GM23338 (cell line): ENCODE data around the gene PPP2R5B. TPM values are rescaled to one million over a fixed set of nuclear protein-coding genes. Genes with fewer than 3 reads are reported as not detected.

Experiments used
- ATAC-seq: fragments of 200-7000 bp; cut with Tn5 transposase; 3 replicates; pipeline ENCODE4 v1.9.1; 2020
- DNase-seq: peaks from one replicate; pipeline ENCODE4 v3.0.0-alpha.2; 2015; ENCODE audit warnings: low spot score
- H2AFZ ChIP-seq: fragments of 200-600 bp; sonication (generic); 2 replicates; pipeline ENCODE4 v1.8.0; 2016; ENCODE audit warnings: antibody characterized with exemption, mild to moderate bottlenecking, moderate library complexity
- H3F3A ChIP-seq: fragments of 200-600 bp; sonication (generic); replicated peaks from 2 replicates; pipeline ENCODE4 v1.8.0; 2017; ENCODE audit warnings: antibody characterized with exemption, mixed run types, low read depth
- H3K27ac ChIP-seq: fragments of 200-600 bp; sonication (generic); 2 replicates; pipeline ENCODE4 v1.6.1; 2016; ENCODE audit warnings: low read depth
- H3K27me3 ChIP-seq: fragments of 200-600 bp; sonication (generic); 2 replicates; pipeline ENCODE4 v1.8.0; 2016; ENCODE audit warnings: mild to moderate bottlenecking, mixed run types, moderate library complexity; ENCODE audit not compliant: insufficient read depth
- H3K36me3 ChIP-seq: fragments of 200-600 bp; sonication (generic); 2 replicates; pipeline ENCODE4 v1.8.0; 2016; ENCODE audit warnings: mild to moderate bottlenecking; ENCODE audit not compliant: insufficient read depth
- H3K4me1 ChIP-seq: fragments of 200-600 bp; sonication (generic); 2 replicates; pipeline ENCODE4 v1.8.0; 2016; ENCODE audit warnings: mild to moderate bottlenecking, moderate library complexity; ENCODE audit not compliant: insufficient read depth
- H3K4me2 ChIP-seq: fragments of 200-600 bp; sonication (generic); 2 replicates; pipeline ENCODE4 v1.7.1; 2017; ENCODE audit warnings: mixed run types
- H3K4me3 ChIP-seq: fragments of 200-600 bp; sonication (generic); 2 replicates; pipeline ENCODE4 v1.6.1; 2016; ENCODE audit warnings: mixed run types
- H3K79me2 ChIP-seq: fragments of 200-600 bp; sonication (generic); replicated peaks from 2 replicates; pipeline ENCODE4 v1.8.0; 2017; ENCODE audit warnings: mild to moderate bottlenecking; ENCODE audit not compliant: insufficient read depth
- H3K9me2 ChIP-seq: fragments of 200-600 bp; sonication (generic); 2 replicates; pipeline ENCODE4 v1.8.0; 2017; ENCODE audit not compliant: insufficient read depth
- H4K20me1 ChIP-seq: fragments of 200-600 bp; sonication (generic); replicated peaks from 2 replicates; pipeline ENCODE4 v1.8.0; 2017; ENCODE audit warnings: mild to moderate bottlenecking; ENCODE audit not compliant: insufficient read depth
- H3K27ac Mint-ChIP-seq: 2 replicates; pipeline ENCODE4 v1.8.0; 2020; ENCODE audit warnings: inconsistent platforms, mild to moderate bottlenecking, moderate library complexity, mixed read lengths
- H3K27me3 Mint-ChIP-seq: 3 replicates; pipeline ENCODE4 v1.8.0; 2022; ENCODE audit warnings: low read depth, mild to moderate bottlenecking, moderate library complexity, mixed read lengths, inconsistent platforms; ENCODE audit not compliant: insufficient read depth, poor library complexity
- H3K36me3 Mint-ChIP-seq: 3 replicates; pipeline ENCODE4 v1.8.0; 2021; ENCODE audit warnings: low read depth, mild to moderate bottlenecking, inconsistent platforms, moderate library complexity, mixed read lengths
- H3K4me1 Mint-ChIP-seq: 3 replicates; pipeline ENCODE4 v1.8.0; 2020; ENCODE audit warnings: mild to moderate bottlenecking, inconsistent platforms, mixed read lengths
- H3K4me3 Mint-ChIP-seq: 3 replicates; pipeline ENCODE4 v1.8.0; 2021; ENCODE audit warnings: moderate library complexity, mild to moderate bottlenecking, inconsistent platforms, mixed read lengths
- H3K9me3 Mint-ChIP-seq: 3 replicates; pipeline ENCODE4 v1.8.0; 2020; ENCODE audit warnings: moderate library complexity, mild to moderate bottlenecking, inconsistent platforms, mixed read lengths
- CREB1 ChIP-seq: fragments of 250-450 bp; sonication (Bioruptor Pico); IDR thresholded peaks from 2 replicates; pipeline ENCODE4 v1.5.0; 2020; ENCODE audit warnings: low read depth, mild to moderate bottlenecking, moderate library complexity
- JUNB ChIP-seq: IDR thresholded peaks from one replicate; pipeline ENCODE4 v1.6.1; 2016; ENCODE audit warnings: antibody characterized with exemption; ENCODE audit not compliant: unreplicated experiment
- NANOG ChIP-seq: IDR thresholded peaks from 2 replicates; pipeline ENCODE4 v1.6.1; 2016; ENCODE audit warnings: antibody characterized with exemption, borderline replicate concordance
- POLR2AphosphoS5 ChIP-seq: IDR thresholded peaks from 2 replicates; pipeline ENCODE4 v1.6.1; 2016; ENCODE audit warnings: antibody characterized with exemption, low read depth
- REST ChIP-seq: IDR thresholded peaks from one replicate; pipeline ENCODE4 v1.6.1; 2018; ENCODE audit warnings: antibody characterized with exemption; ENCODE audit not compliant: unreplicated experiment
- ZNF114 ChIP-seq: fragments of 250-450 bp; sonication (Bioruptor Pico); IDR thresholded peaks from 2 replicates; pipeline ENCODE4 v1.5.0; 2020; ENCODE audit warnings: mild to moderate bottlenecking, moderate library complexity
- polyA plus RNA-seq: library from polyadenylated mRNA; unstranded; fragments of >200 nt; fragmentation: Nextera tagmentation; extraction: Ambion mirVana; gene quantifications from 2 replicates; pipeline ENCODE4 v1.2.1, GENCODE V29; 2016
- total RNA-seq: library from RNA; depleted of rRNA; stranded (reverse); fragments of >200 nt; shearing (Covaris generic); gene quantifications from 2 replicates; pipeline ENCODE4 v1.2.3, GENCODE V29; 2014
- TF ChIP-seq, protein P1 (sequence below): fragments of 250-450 bp; sonication (Bioruptor Pico); IDR thresholded peaks from 2 replicates; pipeline ENCODE4 v1.5.0; 2020; ENCODE audit warnings: mild to moderate bottlenecking, moderate library complexity

The PPP2R5B gene
- total and polyA plus RNA-seq, 2 experiments from 2014 or later: 2.8 to 5.8 TPM

DNA sequence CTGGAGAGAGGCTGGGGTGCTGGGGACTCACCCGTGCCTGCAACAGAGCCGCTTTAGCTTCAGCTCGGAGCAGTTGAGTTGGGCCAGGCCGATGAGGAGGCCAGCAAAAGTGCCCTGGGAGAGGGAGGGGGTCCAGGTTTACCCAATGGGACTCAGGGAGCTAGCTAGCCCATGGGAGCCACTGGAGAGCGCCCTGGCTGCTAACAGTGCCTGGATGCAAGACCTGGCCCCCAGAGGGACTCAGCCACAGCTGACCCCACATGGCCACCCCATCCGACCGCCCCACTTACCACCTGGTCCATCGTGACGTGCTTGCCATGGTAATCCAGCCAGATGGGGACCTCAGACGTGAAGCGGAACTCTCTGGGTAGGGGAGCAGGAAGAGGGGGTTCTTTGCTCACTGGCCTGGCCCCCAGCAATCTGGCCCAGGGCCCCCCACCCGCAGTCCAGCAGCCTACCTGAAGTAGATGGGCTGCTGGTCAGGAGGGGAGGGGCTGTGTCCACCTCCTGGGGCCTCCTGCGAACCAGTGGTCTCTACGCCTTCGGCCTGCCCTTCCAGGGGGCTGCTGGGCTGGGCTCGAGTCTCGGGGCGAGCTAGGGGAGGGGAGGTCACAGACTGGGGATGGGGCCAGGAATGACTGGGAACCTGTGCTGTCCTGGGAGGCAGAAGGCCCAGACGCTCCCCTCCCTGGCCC is 27.0 kb upstream of the PPP2R5B start:
- no peaks in the 10 kb centered on the region for H3K4me1 ChIP-seq
- no peaks in the 10 kb centered on the region for H3F3A ChIP-seq
- peaks cover 18% of the 10 kb centered on the region for H3K27me3 Mint-ChIP-seq
- H3K27ac Mint-ChIP-seq: no peak overlapping the region
- H3K4me3 Mint-ChIP-seq: no peak overlapping the region
- H3K4me1 Mint-ChIP-seq: peaks cover 5% of the 10 kb centered on the region; the same call in 2 of the 3 replicates
- TF ChIP-seq POLR2AphosphoS5 (no peak), JUNB (no peak), REST (no peak), CREB1 (no peak)
- H3K27me3 ChIP-seq: no peaks in the 10 kb centered on the region
- H3K36me3 Mint-ChIP-seq: no peaks in the 10 kb centered on the region
- H2AFZ ChIP-seq: no peak overlapping the region
- no peaks in the 10 kb centered on the region for H3K36me3 ChIP-seq
- no peaks in the 10 kb centered on the region for H3K79me2 ChIP-seq
- DNase-seq (no peak), ATAC-seq (no peak)
- no peak overlapping the region for H3K4me3 ChIP-seq
- no peak overlapping the region for H3K27ac ChIP-seq
- H4K20me1 ChIP-seq: no peaks in the 10 kb centered on the region
- H3K9me2 ChIP-seq: no peaks in the 10 kb centered on the region
- H3K9me3 Mint-ChIP-seq: no peaks in the 10 kb centered on the region
- no peak overlapping the region for H3K4me2 ChIP-seq

DNA sequence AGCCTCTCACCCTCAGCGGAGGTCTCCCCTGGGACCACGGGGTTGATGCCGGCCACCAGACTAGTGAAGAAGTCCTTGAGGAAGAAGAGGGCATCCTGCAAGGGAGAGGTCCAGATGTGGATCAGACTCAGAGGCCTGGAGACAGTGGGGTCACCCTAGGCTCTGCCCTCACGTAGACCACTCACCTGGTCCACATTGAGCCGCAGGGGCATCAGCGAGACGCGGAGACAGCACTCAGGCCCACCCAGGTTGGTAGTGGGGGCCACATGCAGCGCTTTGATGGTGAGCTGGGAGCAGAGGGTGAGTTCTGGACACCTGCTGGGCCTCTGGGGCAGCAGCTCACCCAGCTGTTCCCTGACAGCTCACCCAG is 26.4 kb upstream of the PPP2R5B start:
- Histone ChIP-seq H3K9me2 (no peaks in the 10 kb centered on the region), H3K27ac (no peak overlapping the region), H3K4me3 (no peak overlapping the region), H4K20me1 (no peaks in the 10 kb centered on the region), H2AFZ (no peak overlapping the region), H3K79me2 (no peaks in the 10 kb centered on the region), H3K27me3 (no peaks in the 10 kb centered on the region), H3F3A (no peaks in the 10 kb centered on the region), H3K4me2 (no peak overlapping the region), H3K36me3 (no peaks in the 10 kb centered on the region), H3K4me1 (no peaks in the 10 kb centered on the region)
- no peak for TF ChIP-seq CREB1
- TF ChIP-seq ZNF114 (CRISPR knock-in tag): no peak
- TF ChIP-seq, protein P1, sequence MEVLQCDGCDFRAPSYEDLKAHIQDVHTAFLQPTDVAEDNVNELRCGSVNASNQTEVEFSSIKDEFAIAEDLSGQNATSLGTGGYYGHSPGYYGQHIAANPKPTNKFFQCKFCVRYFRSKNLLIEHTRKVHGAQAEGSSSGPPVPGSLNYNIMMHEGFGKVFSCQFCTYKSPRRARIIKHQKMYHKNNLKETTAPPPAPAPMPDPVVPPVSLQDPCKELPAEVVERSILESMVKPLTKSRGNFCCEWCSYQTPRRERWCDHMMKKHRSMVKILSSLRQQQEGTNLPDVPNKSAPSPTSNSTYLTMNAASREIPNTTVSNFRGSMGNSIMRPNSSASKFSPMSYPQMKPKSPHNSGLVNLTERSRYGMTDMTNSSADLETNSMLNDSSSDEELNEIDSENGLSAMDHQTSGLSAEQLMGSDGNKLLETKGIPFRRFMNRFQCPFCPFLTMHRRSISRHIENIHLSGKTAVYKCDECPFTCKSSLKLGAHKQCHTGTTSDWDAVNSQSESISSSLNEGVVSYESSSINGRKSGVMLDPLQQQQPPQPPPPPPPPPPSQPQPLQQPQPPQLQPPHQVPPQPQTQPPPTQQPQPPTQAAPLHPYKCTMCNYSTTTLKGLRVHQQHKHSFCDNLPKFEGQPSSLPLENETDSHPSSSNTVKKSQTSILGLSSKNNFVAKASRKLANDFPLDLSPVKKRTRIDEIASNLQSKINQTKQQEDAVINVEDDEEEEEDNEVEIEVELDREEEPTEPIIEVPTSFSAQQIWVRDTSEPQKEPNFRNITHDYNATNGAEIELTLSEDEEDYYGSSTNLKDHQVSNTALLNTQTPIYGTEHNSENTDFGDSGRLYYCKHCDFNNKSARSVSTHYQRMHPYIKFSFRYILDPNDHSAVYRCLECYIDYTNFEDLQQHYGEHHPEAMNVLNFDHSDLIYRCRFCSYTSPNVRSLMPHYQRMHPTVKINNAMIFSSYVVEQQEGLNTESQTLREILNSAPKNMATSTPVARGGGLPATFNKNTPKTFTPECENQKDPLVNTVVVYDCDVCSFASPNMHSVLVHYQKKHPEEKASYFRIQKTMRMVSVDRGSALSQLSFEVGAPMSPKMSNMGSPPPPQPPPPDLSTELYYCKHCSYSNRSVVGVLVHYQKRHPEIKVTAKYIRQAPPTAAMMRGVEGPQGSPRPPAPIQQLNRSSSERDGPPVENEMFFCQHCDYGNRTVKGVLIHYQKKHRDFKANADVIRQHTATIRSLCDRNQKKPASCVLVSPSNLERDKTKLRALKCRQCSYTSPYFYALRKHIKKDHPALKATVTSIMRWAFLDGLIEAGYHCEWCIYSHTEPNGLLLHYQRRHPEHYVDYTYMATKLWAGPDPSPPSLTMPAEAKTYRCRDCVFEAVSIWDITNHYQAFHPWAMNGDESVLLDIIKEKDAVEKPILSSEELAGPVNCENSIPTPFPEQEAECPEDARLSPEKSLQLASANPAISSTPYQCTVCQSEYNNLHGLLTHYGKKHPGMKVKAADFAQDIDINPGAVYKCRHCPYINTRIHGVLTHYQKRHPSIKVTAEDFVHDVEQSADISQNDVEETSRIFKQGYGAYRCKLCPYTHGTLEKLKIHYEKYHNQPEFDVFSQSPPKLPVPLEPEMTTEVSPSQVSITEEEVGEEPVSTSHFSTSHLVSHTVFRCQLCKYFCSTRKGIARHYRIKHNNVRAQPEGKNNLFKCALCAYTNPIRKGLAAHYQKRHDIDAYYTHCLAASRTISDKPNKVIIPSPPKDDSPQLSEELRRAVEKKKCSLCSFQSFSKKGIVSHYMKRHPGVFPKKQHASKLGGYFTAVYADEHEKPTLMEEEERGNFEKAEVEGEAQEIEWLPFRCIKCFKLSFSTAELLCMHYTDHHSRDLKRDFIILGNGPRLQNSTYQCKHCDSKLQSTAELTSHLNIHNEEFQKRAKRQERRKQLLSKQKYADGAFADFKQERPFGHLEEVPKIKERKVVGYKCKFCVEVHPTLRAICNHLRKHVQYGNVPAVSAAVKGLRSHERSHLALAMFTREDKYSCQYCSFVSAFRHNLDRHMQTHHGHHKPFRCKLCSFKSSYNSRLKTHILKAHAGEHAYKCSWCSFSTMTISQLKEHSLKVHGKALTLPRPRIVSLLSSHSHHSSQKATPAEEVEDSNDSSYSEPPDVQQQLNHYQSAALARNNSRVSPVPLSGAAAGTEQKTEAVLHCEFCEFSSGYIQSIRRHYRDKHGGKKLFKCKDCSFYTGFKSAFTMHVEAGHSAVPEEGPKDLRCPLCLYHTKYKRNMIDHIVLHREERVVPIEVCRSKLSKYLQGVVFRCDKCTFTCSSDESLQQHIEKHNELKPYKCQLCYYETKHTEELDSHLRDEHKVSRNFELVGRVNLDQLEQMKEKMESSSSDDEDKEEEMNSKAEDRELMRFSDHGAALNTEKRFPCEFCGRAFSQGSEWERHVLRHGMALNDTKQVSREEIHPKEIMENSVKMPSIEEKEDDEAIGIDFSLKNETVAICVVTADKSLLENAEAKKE (CRISPR knock-in tag): no peak
- no peak for TF ChIP-seq NANOG
- TF ChIP-seq REST: no peak
- Mint-ChIP-seq H3K27ac (no peak overlapping the region), H3K27me3 (peaks cover 18% of the 10 kb centered on the region), H3K4me1 (peaks cover 5% of the 10 kb centered on the region; the same call in 2 of the 3 replicates), H3K9me3 (no peaks in the 10 kb centered on the region), H3K36me3 (no peaks in the 10 kb centered on the region), H3K4me3 (no peak overlapping the region)
- no peak for ATAC-seq
- no peak for DNase-seq
